Activated naive CD4-positive, alpha-beta T cell treated with anti-CD3 and anti-CD28 coated beads, Interleukin-2, amount 50 U/mL, for 16 hours (primary cell): Measurements from ENCODE around the gene NEUROG1.
"Not testable (repeated sequence)": the region's sequence is repeated elsewhere in the genome, so short reads cannot be mapped to it uniquely, and the experiment has no call there.

Experiments used
- DNase-seq: peaks from one replicate; pipeline ENCODE4 v3.0.0-alpha.2; 2020

Gene NEUROG1

GRCh38 chr5:135534609-135535419, 950 bp downstream of the NEUROG1 start:
- no peak for DNase-seq

GRCh38 chr5:135533794-135534193, 2.0 kb downstream of the NEUROG1 start:
- DNase-seq: no peak

- DNase-seq: no peak
These were observed 2.4 kb downstream of the NEUROG1 start for GRCh38 chr5:135533334-135533733.

GRCh38 chr5:135529576-135529975, 6.2 kb downstream of the NEUROG1 start:
- DNase-seq: not testable (repeated sequence)

- DNase-seq: no peak
These were observed 8.8 kb downstream of the NEUROG1 start for GRCh38 chr5:135526924-135527323.

- no peak for DNase-seq
These were observed 13.8 kb downstream of the NEUROG1 start for GRCh38 chr5:135521964-135522363.

- DNase-seq: no peak
These were observed 18.1 kb downstream of the NEUROG1 start for GRCh38 chr5:135517631-135518030.

- DNase-seq: no peak
These were observed 21.6 kb downstream of the NEUROG1 start for GRCh38 chr5:135514116-135514515.

GRCh38 chr5:135511761-135512575, 23.8 kb downstream of the NEUROG1 start:
- DNase-seq: no peak

- no peak for DNase-seq
These were observed 25.8 kb downstream of the NEUROG1 start for GRCh38 chr5:135509995-135510394.

- DNase-seq: no peak
These were observed 27.2 kb downstream of the NEUROG1 start for GRCh38 chr5:135508496-135509005.

- no peak for DNase-seq
These were observed 29.8 kb downstream of the NEUROG1 start for GRCh38 chr5:135505973-135506372.

- DNase-seq: no peak
These were observed 31.4 kb downstream of the NEUROG1 start for GRCh38 chr5:135504376-135504775.

GRCh38 chr5:135503871-135504270, 31.9 kb downstream of the NEUROG1 start:
- no peak for DNase-seq

- no peak for DNase-seq
These were observed 32.8 kb downstream of the NEUROG1 start for GRCh38 chr5:135502836-135503520.

GRCh38 chr5:135501965-135502364, 33.8 kb downstream of the NEUROG1 start:
- DNase-seq: no peak

GRCh38 chr5:135498637-135498995, 37.1 kb downstream of the NEUROG1 start:
- DNase-seq: no peak

GRCh38 chr5:135497971-135498636, 37.7 kb downstream of the NEUROG1 start:
- DNase-seq: no peak

GRCh38 chr5:135495531-135495930, 40.2 kb downstream of the NEUROG1 start:
- not testable (repeated sequence) for DNase-seq

GRCh38 chr5:135494196-135494595, 41.6 kb downstream of the NEUROG1 start:
- no peak for DNase-seq

GRCh38 chr5:135493406-135494180, 42.2 kb downstream of the NEUROG1 start:
- DNase-seq: no peak

- DNase-seq: no peak
These were observed 43.5 kb downstream of the NEUROG1 start for GRCh38 chr5:135492319-135492626.
